ENCODE data around the gene CDYL. TPM values are rescaled to one million over a fixed set of nuclear protein-coding genes. Genes with fewer than 3 reads are reported as not detected.
A peak's percentile ranks its signal among the peaks of the same experiment; 100 is the strongest.

The CDYL gene
- polyA plus RNA-seq, 4 donors: 25.7 to 31.1 (median 29.0) TPM

- DNase-seq (ENCODE audit: low read depth in 4 of 4, low spot score in 3 of 4): no peak
Measured at GRCh38 chr6:4903751-4904370, 127.7 kb downstream of the CDYL start.

DNA sequence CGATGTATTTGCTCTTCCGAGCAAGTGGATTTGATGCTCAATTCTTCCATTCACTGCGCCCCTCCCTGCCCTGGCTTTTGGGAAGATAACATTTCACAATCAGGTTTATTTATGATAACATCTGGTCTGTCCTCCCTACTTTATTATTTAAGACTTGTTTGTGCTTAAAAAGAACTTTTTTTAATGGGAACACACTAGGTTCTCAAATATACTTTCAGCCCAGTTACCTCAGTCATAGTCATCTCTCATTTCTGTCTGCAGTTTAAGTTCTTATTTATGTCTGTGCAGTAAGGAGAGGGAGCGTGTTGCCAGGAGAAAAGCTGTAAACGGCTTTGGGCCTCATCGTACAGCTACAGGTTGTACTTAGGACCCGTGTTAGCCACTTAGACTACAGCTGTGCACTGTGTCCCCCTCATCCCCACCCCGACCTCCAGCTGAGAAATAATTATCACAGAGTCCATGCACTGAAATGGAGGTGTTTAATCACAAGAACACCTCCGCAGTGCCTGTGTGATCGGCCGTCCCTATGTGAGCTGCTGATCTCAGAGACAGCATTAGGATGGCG, 128.3 kb downstream of the CDYL start:
- DNase-seq (ENCODE audit: low read depth in 4 of 4, low spot score in 3 of 4): no peak

DNA sequence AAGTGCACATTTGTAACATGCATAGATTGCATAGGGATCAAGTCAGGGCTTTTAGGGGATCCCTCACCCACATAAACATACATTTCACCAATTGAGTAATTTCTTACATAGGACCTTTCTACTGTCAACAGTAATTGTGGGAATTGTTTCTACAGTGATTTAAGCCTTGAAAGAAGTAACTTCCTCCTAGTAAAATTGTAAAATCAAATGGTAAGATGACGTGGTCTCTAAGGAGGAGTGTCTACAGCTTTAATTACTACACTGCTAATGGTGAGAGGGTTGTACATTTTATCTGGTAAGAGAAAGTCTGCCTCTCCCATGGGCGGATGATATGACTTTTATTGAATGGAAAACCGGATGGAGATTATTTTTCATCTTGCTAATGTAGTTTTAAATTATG, 129.6 kb downstream of the CDYL start:
- DNase-seq (ENCODE audit: low read depth in 4 of 4, low spot score in 3 of 4): no peak

- DNase-seq (ENCODE audit: low read depth in 4 of 4, low spot score in 3 of 4): no peak
Measured at GRCh38 chr6:4906293-4907276, 130.4 kb downstream of the CDYL start.

GRCh38 chr6:4907602-4908001, 131.4 kb downstream of the CDYL start:
- DNase-seq (ENCODE audit: low read depth in 4 of 4, low spot score in 3 of 4): no peak

GRCh38 chr6:4908062-4908461, 131.9 kb downstream of the CDYL start:
- DNase-seq (ENCODE audit: low read depth in 4 of 4, low spot score in 3 of 4): no peak

DNA sequence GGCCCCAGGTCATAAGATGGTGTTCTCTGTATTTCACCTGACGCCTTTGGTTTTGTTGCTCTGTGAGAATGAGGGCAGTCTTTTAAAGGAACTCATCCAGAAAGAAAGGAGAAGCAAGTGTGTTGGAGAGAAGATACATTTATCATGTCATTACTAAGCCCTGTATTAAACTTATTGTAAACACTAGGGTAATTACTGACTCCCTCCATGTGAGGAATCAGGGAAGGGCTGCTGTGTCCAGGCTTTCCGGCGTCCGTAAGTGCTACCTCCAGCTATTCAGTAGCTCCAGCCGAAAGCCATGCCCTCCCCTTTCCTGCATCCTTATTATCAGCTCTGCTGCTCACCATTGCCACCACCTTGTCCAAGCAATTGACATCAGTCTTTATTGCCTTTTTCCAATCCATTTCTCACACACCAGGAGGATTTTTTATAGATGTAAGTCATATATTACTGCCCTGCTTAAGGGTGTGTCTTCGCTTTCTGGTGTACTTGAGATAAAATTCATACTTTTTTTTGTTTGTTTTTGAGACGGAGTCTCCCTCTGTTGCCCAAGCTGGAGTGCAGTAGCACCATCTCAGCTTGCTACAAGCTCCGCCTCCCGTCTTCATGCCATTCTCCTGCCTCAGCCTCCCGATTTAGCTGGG, 133.0 kb downstream of the CDYL start:
- DNase-seq (ENCODE audit: low read depth in 4 of 4, low spot score in 3 of 4): no peak

DNA sequence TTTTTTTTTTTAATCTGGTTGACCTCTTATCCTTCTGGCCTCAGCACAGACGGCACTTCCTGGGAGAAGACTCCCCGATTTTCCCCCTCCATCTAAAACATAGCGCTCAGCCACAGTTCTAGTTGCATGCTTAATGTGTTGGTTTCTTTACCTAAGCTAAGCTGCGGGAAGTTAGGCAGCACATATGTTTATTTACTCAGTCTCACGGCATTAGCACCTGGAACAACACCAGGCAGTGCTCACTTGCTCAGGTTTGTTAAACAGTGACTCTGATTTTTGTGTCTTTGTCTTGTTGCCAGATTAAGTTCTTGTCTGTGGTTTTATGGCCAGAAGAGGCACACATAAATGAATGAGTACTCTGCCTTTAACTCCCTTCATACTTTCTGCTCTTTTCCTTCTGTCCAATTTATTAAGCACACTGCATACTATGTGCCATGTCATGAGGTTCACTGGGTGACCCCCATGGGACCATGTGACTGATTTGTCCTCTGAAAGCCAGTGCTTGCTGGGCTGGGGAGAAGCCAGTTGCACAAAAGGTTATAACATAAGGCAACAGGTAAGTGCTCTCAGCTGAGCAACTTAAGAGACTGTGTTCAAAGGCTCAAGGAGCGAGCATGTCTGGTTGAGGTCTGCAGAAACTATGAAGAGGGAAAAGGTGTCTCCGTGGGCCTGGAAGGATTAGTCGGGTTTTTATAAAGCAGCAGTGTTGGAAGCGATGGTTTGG, 134.0 kb downstream of the CDYL start:
- DNase-seq (ENCODE audit: low read depth in 4 of 4, low spot score in 3 of 4): no peak

DNA sequence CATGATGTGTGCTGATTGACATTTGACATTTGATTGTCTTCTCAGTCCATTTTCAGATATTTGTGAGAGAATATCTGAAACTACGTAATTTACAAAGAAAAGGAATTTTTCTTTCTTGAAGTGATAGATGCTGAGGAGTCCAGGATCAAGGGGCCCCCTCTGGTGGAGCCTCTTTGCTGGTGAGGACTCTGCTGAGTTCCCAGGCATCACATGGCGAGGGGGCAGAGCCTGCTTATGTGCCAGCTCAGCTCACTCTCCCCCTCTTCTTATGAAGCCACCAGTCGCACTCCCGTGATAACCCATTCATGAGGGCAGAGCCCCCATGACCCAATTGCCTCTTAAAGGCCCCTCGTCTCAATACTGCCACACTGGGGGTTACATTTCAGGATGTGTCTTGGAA, 136.4 kb downstream of the CDYL start:
- DNase-seq (ENCODE audit: low read depth in 4 of 4, low spot score in 3 of 4): no peak

GRCh38 chr6:4913705-4914419, 137.7 kb downstream of the CDYL start:
- DNase-seq (ENCODE audit: low read depth in 4 of 4, low spot score in 3 of 4): no peak

DNA sequence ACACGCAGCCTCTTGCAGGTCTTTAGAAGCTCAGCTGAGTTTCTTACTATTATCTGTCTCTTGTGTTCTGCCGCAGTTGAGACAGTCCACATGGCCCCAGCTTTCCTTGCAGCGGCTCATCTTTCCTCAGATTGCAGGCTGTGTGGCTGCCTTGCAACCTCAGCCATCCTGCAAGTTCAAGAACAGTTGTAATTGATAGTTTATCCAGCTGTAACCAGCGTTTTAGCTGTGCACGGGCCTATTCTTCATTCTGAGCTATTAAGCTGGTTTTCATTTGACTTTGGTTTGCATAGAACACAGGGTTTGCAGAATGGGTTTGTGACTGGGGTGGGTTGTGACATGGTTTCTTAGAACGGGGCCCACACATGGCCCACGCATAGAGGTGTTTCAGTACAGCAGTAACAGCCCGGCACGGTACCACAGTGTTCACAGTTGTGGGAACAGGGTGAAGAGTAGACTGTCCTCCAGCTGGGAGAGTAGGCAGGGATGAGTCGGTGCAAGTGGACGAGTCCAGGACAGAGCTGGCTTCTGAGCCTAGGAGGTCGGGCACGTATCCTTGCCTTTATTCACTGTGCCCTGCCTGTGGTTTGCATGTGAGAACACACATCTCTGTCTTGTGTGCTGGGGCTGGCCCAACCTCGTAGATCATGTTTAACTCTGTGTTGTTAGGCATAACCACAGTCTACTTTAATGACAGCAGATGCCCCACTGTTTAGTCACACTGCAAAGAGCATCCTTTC, 138.4 kb downstream of the CDYL start:
- peak in 1 of 4 donors; percentile 51 for DNase-seq (ENCODE audit: low read depth in 4 of 4, low spot score in 3 of 4)

DNA sequence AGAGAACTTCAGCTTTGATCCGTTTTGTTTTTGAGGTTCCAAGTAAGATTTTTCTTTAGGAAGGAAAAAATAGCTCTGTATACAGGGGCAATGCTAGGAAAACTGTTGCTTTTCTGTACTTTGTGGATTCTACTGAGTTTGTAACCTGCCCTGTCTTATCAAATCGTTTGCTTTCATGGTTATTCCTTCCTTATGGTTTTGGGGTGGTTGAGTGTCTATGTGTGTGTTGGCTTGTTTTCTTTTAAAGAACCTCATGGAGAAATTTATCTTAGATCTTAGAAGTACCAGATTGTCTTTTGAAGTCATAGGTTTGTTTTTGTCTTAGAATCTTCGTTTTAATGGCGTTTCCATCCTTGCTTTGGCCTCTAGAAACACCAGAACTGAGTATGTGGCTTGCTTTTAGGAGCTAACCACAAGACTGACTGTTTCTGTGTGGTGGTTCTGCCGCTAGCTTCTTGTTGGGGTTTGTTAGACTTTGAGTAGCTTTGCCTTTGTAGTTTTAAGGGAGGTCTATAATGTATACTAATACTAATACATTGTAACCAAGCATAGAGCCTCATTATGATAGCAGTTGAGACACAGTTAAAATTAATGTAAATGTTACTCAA, 140.9 kb downstream of the CDYL start:
- DNase-seq (ENCODE audit: low read depth in 4 of 4, low spot score in 3 of 4): no peak

GRCh38 chr6:4920914-4921410, 144.8 kb downstream of the CDYL start:
- DNase-seq (ENCODE audit: low read depth in 4 of 4, low spot score in 3 of 4): no peak

GRCh38 chr6:4922488-4923037, 146.4 kb downstream of the CDYL start:
- DNase-seq (ENCODE audit: low read depth in 4 of 4, low spot score in 3 of 4): no peak

DNA sequence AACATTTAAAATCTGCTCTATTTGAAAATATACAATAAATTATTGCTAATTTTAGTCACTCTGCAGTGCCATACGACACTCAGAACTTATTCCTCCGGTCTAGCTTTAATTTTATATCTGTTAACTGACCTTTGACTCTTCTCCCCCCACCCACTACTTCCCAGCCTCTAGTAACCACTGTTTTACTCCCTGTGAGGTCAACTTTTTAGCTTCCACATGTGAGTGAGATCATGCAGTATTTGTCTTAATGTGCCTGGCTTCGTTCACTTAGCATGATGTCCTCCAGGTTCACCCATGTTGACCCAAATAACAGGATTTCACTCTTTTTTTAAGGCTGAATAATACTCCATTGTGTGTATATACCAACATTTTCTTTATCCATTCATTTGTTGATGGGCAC, 146.9 kb downstream of the CDYL start:
- no peak for DNase-seq (ENCODE audit: low read depth in 4 of 4, low spot score in 3 of 4)

DNA sequence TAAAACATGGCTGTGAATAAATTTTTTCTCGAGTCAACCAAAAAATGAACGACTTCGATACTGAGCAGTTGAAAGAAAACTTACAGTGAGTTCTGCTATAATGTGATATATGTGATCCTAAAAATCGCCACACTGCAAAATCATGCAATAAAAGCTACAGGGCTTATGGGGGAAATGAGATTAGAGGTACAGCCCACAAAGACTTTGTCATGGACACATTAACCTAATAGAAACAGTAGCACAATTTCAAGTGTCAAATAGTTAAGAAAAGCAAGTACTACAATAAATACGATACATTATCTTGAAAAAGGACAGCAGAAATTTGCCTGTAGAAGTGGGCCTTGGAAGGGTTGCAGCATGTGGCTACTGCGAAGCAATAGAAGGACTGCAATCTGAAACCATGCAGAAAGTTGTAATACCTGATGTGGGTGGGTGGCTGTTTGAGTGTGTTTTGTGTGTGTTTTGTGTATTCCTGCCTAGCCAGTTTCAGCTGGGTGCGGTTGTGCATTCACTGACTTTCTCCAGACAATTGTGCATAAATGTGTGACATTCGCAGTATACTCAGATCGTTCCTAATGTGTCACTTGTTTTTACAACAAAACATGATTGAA, 148.6 kb downstream of the CDYL start:
- no peak for DNase-seq (ENCODE audit: low read depth in 4 of 4, low spot score in 3 of 4)

- no peak for DNase-seq (ENCODE audit: low read depth in 4 of 4, low spot score in 3 of 4)
Measured at GRCh38 chr6:4925580-4925979, 149.4 kb downstream of the CDYL start.

DNA sequence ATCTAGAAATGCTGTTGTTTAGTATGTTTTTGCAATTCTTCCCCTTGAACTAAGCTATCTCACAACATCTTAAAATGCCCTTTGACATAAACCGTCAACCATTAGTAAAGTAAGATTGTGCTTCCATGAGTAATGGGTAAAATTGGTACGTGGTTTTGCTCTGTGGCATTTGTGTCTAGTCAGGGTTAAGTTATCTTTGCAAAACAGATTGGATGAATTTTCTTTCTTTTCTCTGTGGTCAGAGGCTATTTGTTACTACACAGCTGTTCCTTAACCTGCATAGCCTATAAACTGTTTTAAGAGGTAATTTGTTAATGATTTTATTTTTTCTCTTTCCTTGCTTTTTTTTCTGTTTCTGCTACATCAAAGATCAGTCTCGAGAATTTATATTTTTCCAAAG, 152.2 kb downstream of the CDYL start:
- no peak for DNase-seq (ENCODE audit: low read depth in 4 of 4, low spot score in 3 of 4)
